HG03558 (cell line): Measurements from ENCODE around the gene CRMP1.
"Not testable (repeated sequence)": the region's sequence is repeated elsewhere in the genome, so short reads cannot be mapped to it uniquely, and the experiment has no call there.

Experiments
- ATAC-seq: cut with Tn5 transposase; IDR thresholded peaks from one replicate; pipeline ENCODE4 v1.9.1; 2021; ENCODE audit warnings: moderate number of reproducible peaks; ENCODE audit not compliant: unreplicated experiment; ENCODE audit errors: extremely low read depth

CRMP1 gene

DNA sequence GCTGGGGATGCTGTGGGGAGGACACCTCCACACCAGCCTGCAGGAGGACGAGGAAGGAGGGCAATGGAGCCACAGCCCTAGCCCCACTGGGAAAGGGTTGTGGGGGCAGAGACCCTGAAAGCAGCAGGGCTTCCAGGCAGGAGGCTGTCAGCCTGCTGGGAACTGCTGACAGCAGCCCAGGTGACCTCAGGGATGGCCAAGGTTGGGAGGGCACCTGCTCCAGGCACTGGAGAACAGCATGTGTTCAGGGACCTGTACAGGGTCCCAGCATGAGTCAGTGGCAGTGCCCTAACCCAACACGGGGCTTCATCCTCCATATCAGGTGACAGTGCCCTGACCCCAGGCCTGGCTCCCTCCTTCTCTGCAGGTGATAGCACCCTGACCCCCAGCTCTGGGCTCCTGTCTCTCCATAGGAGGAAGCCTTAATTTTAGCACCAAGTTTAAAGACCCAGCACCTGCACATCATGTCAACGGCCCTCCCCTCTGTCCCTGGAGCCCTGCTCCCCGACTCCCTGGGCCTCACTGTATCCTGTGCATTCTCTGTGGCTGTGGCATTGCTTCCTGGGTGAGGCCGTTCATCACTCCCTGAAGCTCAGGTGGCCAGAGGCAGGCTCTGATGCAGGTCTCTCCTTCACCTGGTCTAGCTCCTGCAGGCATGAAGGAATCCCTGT, 66.3 kb downstream of the CRMP1 start:
- no peak for ATAC-seq

DNA sequence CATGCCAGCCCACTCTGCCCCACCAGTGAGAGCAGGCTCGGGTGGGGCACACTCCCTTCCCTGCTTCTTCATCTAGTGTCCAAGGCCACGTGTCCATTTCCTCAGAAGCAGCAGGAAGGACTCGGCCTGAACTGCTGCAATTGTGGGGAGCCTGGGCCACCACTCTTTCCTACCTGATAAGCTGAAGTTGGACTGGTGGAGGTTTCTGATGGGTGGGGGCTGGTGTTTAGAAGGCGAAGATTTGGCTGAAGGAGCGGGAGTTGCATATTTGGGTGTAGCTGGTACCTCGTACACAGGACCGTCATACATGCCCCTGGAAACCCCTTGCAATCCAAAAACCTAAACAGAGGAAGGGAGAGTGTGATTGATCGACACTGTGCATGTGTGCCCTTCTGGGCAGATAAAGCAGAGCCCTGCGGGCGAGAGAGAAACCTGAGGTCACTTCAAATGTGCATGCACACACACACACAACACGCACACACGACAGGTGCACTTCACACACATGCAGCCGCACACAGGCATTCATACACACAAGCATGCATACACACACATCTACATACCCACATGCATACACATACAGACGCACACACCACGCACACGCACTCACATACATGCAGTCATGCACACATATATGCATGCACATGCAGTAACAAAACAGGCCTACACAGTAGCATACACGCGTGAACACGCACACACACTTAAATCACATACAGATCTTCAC, 67.4 kb downstream of the CRMP1 start:
- no peak for ATAC-seq

DNA sequence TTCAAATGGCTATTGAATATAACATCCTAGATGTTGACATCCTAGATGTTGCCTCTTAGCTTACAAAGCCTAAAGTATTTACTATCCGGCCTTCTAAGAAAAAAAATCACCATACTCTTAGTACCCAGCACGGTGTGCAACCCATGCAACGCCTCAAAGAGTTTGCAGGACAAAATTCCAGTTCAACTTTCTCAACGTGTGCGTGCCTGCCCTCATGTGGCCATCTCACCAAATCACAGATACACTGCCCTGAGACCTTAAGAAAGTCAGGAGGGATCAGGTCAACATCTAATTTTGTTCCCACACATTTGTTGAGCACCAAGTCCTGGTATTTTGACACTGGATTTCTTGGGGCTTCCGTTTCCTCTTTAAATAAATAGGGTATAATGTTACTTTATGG, 68.3 kb downstream of the CRMP1 start:
- ATAC-seq = no peak

DNA sequence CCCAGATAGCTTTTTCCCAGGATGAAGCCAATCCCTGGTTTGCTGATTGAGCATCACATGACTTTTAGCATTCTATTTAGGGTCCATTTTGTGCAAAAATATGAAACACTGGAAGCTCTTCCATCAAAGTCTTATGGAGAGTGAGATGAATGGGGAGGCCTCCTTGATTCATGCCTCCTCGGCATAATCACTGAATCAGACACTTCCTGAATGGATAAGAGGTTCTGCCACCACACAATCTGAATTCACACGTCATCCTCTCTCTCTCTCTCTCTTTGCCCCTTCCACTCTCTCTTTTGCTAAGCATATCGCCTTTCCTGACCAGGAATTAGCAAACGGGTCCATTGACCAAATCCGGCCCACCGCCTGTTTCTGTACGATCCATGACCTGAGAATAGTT, 68.7 kb downstream of the CRMP1 start:
- ATAC-seq = no peak

DNA sequence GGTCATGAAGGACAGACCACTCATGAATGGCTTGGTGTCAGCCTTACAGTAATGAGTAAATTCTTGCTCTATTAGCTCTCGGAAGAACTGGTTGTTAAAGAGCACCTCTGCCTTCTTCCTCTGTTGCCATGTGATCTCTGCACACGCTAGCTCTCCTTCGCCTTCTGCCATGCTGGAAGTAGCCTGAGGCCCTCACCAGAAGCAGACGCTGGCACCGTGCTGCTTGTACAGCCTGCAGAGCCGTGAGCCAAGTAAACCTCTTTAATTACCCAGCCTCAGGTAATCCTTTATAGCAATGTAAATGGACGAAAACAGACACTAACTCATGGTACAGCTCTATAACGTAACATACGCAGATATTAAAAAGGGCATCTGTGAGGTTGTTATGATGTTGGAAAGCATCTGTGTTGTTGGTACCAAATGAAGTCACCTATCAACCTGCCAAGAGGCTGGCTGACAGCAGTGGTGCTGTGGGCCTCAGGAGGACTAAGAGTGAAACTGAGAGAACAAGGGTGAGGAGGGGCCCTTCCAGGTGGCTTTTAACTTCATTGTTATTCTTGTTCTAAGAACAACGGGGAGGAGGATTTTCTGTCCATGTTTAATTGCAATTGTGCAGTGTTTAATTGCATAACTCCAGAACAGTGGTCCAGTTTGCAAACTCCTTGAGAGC, 69.2 kb downstream of the CRMP1 start:
- ATAC-seq = no peak

DNA sequence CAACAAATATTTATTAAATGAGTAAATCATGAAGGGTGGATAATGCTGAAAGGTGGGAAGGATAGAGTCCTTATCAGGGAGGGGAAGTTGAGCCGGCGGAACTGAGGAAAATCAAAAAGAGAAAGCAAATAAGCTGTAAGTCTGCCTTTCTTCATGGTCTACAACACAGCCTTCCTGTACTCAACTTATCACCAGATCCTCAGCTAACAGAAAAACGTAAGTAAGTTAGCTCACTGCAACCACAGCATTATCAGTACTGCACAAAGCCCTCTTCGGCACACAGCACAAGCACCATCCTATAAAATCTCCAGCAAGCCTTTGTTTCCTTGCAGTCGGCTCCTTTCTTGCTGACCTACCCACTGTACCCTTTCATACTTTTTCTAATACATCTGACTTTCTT, 70.3 kb downstream of the CRMP1 start:
- ATAC-seq = no peak

DNA sequence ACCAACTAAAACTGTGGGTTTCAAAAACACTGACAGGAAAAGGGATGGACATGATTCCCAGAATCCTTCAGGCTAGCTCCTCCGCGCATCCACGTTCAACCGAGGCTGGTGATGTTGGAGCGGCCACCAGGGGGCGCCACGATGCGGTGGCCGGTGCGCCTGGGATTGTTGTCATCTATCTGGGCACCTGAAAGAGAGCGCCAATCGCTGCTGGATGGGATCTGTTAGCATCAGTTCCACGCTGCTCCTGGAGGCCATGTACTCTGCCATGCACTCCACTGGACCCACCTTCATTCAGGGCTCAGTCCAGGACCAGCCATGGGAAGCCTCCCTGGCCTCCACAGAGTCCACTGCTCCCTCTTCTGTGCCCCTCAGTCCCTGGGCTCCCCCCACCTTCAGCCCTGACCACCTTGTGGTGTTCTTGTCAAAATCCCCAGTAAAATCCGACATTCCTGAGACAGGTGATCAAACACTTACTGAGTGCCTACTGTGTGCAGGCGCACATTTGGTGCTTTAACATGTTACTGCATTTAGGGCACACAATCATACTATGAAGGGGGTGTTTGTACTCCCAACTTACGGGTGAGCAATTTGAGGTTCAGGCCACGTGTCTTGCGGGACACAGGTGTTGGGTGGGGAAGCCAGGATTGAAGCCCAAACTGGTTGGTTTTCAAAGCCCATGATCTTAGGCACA, 71.1 kb downstream of the CRMP1 start:
- no peak for ATAC-seq

DNA sequence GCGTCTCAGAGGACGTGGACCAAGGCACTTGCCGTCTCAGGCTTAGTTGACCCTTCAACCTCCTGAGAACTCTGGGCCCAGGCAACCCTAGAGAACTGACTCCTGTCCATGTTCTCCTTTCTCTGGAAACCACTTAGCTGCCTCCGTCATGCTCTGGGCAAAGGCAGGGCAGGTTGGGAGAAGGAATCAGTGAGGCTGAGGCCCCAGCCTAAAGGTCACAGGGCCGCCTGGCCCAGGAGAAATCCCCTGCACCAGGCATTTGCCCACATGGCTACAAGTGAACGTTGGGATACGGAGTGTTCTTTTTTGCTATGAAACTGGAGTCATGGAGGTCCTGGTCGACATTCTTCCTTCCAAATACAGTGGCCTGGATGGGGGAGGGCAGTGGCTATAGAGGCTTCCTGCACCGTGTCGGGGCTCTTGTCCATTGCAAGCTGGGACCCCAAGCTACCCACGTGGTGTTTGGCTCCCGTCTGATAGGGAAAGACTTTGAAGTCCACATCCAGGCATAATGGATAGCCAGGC, 76.0 kb downstream of the CRMP1 start:
- ATAC-seq = no peak

DNA sequence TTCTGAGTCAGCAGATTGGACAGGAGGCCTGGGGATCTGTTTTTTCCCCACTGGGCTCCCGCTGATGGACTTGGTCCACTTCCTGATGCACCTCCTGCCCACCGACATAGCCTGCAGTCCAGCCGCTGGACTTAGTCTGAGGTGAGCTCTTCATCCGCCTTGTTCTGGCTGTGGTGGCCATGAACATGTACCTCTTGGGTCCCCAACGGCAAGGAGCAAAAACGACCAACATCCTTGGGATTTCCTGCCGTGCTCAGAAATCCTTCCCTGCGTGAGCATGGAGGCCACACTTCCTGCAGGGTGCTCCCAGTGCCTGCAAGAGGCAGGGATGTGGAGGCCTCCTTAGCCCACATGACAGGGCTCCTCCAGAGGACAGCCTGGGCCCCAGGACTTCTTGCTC, 76.8 kb downstream of the CRMP1 start:
- no peak for ATAC-seq

DNA sequence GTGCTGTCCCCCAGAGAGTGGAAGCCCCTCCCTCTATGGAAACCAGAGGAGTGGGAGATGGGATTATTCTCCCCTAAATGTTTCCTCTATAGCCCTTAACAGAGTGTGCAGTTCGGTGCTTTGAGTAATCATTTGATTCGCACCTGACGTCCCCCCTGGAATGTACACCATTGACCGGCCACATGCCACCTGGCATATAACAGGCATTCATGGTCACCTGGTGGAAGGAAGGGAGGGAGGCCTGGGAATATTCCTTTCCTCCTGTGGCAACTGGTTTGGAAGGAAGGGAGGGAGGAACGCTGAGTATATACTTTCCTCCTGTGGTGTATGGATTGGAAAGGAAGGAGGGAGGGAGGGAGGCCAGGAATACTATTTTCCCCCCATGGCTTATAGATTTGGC, 77.2 kb downstream of the CRMP1 start:
- ATAC-seq = no peak

DNA sequence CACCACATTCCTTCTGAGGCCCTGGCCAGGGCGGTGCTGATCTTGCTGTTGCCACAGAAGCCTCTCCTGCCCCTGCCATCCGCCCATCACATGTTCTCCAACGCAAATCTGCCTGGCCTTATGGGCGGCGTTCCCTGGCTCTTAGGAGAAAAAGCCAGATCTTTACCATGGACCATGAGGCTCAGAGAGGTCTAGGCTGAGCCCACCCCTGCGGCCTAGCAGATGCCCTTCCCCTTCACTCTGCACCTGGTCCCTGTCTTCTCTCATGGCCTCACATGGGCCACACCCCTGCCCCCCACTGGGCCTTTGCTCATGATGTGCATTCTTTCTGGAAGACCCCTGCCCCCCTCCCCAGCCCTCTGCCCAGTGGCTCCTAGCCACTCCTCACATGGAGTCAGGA, 78.5 kb downstream of the CRMP1 start:
- no peak for ATAC-seq

DNA sequence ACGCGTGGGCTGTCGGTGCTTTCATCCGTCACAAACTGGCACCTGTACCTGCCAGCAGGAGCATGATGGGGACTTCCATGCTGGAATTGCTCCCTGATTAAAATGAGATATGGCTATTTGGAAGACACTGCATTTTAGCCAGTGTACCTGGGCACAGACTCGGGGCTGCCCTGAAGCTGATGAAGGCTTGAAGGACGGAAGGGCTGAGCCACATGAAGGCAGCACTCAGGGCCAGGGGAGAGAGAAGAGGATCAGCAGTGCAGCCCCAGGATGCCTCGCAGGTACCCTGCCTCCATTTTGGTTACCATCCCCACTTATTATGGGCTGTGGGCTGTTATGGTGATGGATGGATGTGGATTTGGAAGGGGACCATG, 79.0 kb downstream of the CRMP1 start:
- no peak for ATAC-seq

DNA sequence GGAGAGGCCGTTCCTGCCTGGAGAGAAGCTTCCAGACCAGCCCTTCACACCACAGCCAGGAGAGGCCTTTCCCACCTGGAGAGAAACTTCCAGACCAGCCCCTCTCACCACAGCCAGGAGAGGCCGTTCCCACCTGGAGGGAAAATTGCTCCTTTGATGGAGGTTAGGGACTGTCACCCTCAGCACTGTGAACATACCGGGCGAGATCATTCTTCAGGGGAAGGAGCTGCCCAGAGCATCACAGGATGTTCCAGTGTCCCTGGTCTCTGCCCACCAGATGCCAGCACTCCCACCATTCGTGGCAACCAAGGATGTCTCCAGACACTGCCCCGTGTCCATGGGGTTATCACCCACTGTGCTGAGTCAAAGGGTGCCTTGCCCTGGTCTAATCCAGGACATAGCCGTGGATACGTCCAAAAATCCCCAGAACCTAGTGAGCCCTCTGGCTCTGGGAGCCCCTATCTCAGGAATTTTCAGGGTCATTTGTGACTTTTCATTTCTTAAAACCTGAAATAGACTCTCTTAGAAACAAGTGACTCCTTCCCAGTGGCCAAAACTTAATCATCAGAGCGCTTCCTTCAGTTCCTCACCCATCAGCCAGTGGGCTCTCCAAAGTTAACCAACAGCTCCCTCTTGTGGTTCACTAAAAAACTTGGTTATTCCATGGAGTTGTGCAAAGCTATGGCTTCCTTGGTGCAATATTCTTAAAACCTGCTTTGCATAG, 80.2 kb downstream of the CRMP1 start:
- ATAC-seq = no peak

DNA sequence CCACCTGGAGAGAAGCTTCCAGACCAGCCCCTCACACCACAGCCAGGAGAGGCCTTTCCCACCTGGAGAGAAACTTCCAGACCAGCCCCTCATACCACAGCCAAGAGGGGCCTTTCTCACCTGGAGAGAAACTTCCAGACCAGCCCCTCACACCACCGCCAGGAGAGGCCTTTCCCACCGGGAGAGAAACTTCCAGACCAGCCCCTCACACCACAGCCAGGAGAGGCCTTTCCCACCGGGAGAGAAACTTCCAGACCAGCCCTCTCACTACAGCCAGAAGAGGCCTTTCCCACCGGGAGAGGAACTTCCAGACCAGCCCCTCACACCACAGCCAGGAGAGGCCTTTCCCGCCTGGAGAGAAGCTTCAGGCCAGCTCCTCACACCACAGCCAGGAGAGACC, 80.8 kb downstream of the CRMP1 start:
- ATAC-seq = not testable (repeated sequence)

DNA sequence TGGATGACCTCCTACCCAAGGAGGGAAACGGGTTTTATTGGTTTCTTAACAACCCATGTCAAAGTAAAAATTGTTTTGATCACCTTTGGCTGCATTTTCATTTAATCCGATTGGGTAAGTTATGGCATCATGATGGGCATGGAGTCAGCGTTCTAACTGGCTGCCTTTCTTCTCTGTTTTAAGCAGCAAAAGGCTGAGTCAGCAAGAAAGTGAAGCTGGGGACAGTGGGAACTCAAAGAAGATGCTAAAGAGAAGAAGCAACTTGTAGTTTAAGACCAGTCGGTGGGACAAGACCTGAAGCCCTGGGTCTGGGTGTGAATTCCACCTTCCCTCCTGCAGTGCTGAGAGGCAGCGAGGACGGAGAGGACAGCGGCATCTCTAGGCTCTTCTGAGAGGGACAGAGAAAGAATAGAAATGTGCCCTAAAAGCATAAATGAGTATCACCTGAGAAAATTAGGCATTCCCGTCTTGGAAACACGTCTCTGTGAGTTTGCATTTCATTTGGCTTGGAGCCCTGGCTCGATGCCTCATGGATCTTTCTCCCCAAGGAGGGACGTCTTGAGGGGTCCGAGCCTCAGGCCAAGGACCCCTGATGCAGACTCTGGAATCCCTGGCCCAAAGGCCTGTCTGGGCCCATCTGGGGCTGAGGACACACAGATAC, 82.0 kb downstream of the CRMP1 start:
- ATAC-seq = no peak

DNA sequence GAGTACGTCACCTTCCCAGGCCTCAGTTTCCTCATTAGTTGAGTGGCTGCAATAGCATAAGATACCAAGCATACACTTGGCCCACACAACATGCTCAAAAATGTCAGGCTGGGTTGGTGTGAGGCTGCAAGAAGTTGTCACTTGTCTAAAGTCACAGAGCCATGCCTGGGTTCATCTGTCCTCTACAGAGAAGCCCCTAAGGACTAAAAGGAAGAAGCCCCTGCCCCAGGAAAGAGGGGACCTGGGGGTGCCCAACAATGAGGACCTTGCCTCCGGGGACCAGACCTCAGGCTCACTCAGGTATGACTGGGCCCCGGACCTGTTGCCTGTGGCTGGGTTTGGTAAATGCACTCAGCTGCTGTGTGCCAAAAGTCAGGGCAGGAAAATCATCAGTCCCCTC, 82.7 kb downstream of the CRMP1 start:
- ATAC-seq = no peak

DNA sequence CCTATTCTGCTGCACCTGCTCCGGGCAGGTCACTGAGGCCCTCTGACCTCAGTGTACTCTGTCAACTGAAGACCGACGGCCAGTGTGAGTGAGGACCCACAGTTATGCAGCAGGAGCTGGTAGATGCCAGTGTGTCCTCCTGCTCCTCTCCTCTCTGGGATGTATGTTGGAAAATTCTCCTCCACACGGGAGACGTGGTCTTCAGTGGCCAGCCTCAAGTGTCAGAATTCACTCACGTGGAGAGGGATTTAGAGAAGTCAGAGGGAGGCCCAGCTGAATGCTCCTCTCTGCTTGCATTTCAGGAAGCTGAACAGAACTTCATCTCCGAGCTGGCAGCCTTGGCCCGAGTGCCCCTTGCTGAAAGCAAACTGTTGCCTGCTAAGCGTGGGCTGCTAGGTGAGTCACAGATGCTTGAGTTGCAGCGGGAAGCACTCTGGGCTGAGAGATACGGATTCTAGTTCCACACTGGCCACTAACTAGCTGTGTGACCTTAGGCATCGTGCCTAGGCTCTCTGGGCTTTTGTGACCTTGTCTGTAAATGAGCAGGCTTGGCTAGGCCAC, 83.6 kb downstream of the CRMP1 start:
- ATAC-seq = no peak

DNA sequence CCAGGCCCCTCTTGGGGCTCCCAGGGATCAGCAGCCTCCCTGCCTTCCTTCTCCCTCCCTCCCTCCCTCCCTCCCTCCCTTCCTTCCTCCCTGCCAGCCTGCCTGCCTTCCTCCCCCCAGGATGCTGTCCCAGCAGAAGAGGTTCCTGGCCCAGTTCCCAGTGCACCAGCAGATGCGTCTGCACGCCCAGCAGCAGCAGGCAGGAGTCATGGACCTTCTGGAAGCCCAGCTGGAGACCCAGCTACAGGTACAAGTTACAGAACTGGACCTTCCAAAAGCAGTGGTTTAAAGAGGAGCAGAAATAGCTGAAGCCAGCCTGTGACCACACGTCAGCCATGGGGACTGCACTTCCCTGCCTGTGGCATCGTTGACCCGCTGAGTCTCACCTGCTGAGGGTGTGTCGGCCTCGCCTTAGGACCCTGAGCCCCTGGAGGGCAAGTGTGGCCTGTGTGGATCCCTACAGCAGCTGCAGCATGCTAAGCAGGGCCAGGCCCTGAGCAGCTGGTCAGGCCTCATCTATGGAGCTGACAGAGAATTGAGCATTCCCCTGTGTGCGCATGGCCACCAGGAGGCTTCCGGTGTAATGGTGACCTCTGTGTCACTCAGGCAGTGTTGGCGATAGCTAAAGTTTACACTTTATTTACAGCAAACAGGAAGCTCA, 84.7 kb downstream of the CRMP1 start:
- ATAC-seq = no peak

DNA sequence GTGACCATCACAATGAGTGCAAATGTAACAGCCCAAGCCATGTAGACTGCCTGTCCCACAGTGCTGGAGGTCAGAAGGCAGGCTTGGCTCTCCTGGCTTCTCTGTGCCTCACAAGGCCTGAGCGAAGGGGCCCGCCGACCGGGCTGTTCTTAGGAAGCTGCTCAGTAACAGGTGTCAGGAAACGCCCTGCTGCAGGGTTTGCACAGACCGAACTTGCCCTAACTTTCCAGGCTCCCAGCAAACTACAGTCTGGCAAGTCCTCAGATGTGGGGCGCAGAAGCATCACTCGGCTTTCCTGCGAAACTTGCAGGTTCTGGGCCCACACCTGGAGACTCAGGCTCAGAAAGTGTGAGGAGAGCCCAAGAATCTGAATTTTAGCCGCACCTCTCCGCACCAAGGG, 87.6 kb downstream of the CRMP1 start:
- ATAC-seq = no peak
